K562 (cell line): ENCODE measurements around the gene C10orf90. TPM values are rescaled to one million over a fixed set of nuclear protein-coding genes. Genes with fewer than 3 reads are reported as not detected.

Experiments used
- ATAC-seq: fragments of 200-7000 bp; cut with Tn5 transposase; 3 replicates; pipeline ENCODE4 v1.9.1; 2020; ENCODE audit warnings: moderate library complexity
- BruUV-seq: library from RNA; stranded (reverse); fragments of 400-500 nt; replicated peaks from 2 replicates; lab custom pipeline; 2021; lab: Mats Ljungman, UMichigan
- CTCF ChIA-PET: fragments of 300-600 bp; formaldehyde crosslinking; extraction: SDS; loops from one replicate; lab custom pipeline; 2021; ENCODE audit warnings: low intra/inter-chr PET ratio; lab: Yijun Ruan, JAX
- POLR2A ChIA-PET: fragments of 300-600, 350-650 bp; sonication (Branson Sonifier 250); formaldehyde crosslinking; extraction: SDS; loops from one replicate; lab custom pipeline; 2021; ENCODE audit warnings: antibody characterized with exemption, inconsistent platforms; lab: Yijun Ruan, JAX
- DNase-seq, 4 experiments: peaks; one replicate each; pipeline versions ENCODE4 v3.0.0 to v3.0.0-alpha.2; 2011 to 2018; ENCODE audit warnings: low spot score in 3 of 4, mixed read lengths in 3 of 4; ENCODE audit errors: extremely low read depth in 1 of 4
- FAIRE-seq: peaks from 2 replicates; lab custom pipeline; 2011; peaks lifted over from hg19 to GRCh38; lab: Jason Lieb, UNC
- H2AFZ ChIP-seq: 2 replicates; pipeline ENCODE4 v1.6.0; 2011; ENCODE audit warnings: low read depth, low read length, control low read depth, inconsistent platforms
- H3K27ac ChIP-seq: fragments of 200-600 bp; 3 replicates; pipeline ENCODE4 v1.8.0; 2011; ENCODE audit warnings: low read depth, mild to moderate bottlenecking, control low read depth, inconsistent platforms, low read length, moderate library complexity, mixed read lengths; ENCODE audit errors: extremely low read depth
- H3K27me3 ChIP-seq, 2 experiments: fragments of 300-600 bp in 1 of 2; 2 replicates in 1 of 2; 3 replicates in 1 of 2; pipeline versions ENCODE4 v1.6.0 to v1.8.0; 2011; ENCODE audit warnings: inconsistent platforms in 2 of 2, low read length in 2 of 2, mild to moderate bottlenecking in 1 of 2, mixed read lengths in 1 of 2, moderate library complexity in 1 of 2; ENCODE audit not compliant: control insufficient read depth in 2 of 2, insufficient read depth in 2 of 2
- H3K36me3 ChIP-seq: fragments of 300-600 bp; 3 replicates; pipeline ENCODE4 v1.8.0; 2011; ENCODE audit warnings: mild to moderate bottlenecking, low read length, inconsistent platforms; ENCODE audit not compliant: control insufficient read depth, insufficient read depth
- H3K4me1 ChIP-seq, 2 experiments: fragments of 200-600 bp in 1 of 2; replicated peaks in 1 of 2; 2 replicates in 1 of 2; 3 replicates in 1 of 2; pipeline versions ENCODE4 v1.5.1 to v1.8.0; 2011; ENCODE audit warnings: inconsistent platforms in 2 of 2, low read length in 2 of 2, mild to moderate bottlenecking in 1 of 2, mixed read lengths in 1 of 2, moderate library complexity in 1 of 2; ENCODE audit not compliant: control insufficient read depth in 2 of 2, insufficient read depth in 2 of 2
- H3K4me2 ChIP-seq: 2 replicates; pipeline ENCODE4 v1.6.1; 2011; ENCODE audit warnings: low read length, control low read depth, inconsistent platforms, mixed read lengths; ENCODE audit not compliant: insufficient read depth
- H3K4me3 ChIP-seq: fragments of 200-600 bp; sonication (generic), shearing (Covaris generic); 2 replicates; pipeline ENCODE4 v1.5.1; 2016; ENCODE audit warnings: control low read depth, inconsistent platforms
- H3K79me2 ChIP-seq: fragments of 200-600 bp; 3 replicates; pipeline ENCODE4 v1.8.0; 2011; ENCODE audit warnings: low read length, inconsistent platforms; ENCODE audit not compliant: control insufficient read depth, insufficient read depth
- H3K9ac ChIP-seq, 2 experiments: 2 replicates each; pipeline versions ENCODE4 v1.6.0 to v1.6.1; 2011; ENCODE audit warnings: low read depth in 2 of 2, low read length in 2 of 2, control low read depth in 1 of 2, inconsistent platforms in 1 of 2, mild to moderate bottlenecking in 1 of 2, mixed read lengths in 1 of 2; ENCODE audit not compliant: insufficient read depth in 1 of 2
- H3K9me1 ChIP-seq: one replicate; pipeline ENCODE4 v1.6.0; 2011; ENCODE audit warnings: inconsistent platforms, mild to moderate bottlenecking, low read length, moderate library complexity; ENCODE audit not compliant: control insufficient read depth, insufficient read depth
- H3K9me3 ChIP-seq: replicated peaks from 2 replicates; pipeline ENCODE4 v1.5.1; 2011; ENCODE audit warnings: low read depth, low read length, inconsistent platforms; ENCODE audit not compliant: control insufficient read depth, insufficient read depth
- H4K20me1 ChIP-seq: replicated peaks from 2 replicates; pipeline ENCODE4 v1.6.1; 2011; ENCODE audit warnings: low read length, inconsistent platforms, mixed read lengths; ENCODE audit not compliant: control insufficient read depth, insufficient read depth
- CHD1 ChIP-seq: fragments of 200-600 bp; sonication (generic); IDR thresholded peaks from one replicate; pipeline ENCODE4 v1.6.1; 2012; ENCODE audit warnings: mild to moderate bottlenecking, moderate library complexity, low read length, inconsistent platforms
- CTCF ChIP-seq, 3 experiments: IDR thresholded peaks in 2 of 3; conservative IDR thresholded peaks in 1 of 3; 2 replicates each; pipeline ENCODE4 v1.5.1; 2011 to 2012; ENCODE audit warnings: low read length in 3 of 3, mild to moderate bottlenecking in 3 of 3, control low read depth in 2 of 3, improper control_type of control experiment in 1 of 3, inconsistent platforms in 1 of 3, low read depth in 1 of 3, mixed read lengths in 1 of 3, moderate library complexity in 1 of 3; ENCODE audit not compliant: insufficient read depth in 2 of 3
- CTCFL ChIP-seq: IDR thresholded peaks from 2 replicates; pipeline ENCODE4 v1.6.1; 2011; ENCODE audit warnings: borderline replicate concordance, low read depth, mild to moderate bottlenecking, moderate library complexity, low read length; ENCODE audit not compliant: insufficient read depth, poor library complexity, severe bottlenecking
- DPF2 ChIP-seq: fragments of 450-650 bp; IDR thresholded peaks from 2 replicates; pipeline ENCODE4 v1.6.1; 2016
- FOXK2 ChIP-seq, 2 experiments: fragments of 450-650 bp; IDR thresholded peaks in 1 of 2; conservative IDR thresholded peaks in 1 of 2; 2 replicates each; pipeline ENCODE4 v1.6.1; 2016; ENCODE audit warnings: low read depth in 2 of 2, mild to moderate bottlenecking in 1 of 2
- IRF9 ChIP-seq: fragments of 450-650 bp; IDR thresholded peaks from 2 replicates; pipeline ENCODE4 v1.6.1; 2016; ENCODE audit warnings: missing biosample characterization, missing genetic modification characterization
- SIX5 ChIP-seq, 2 experiments: IDR thresholded peaks; 2 replicates each; pipeline ENCODE4 v1.6.1; 2011; ENCODE audit warnings: low read length in 2 of 2, borderline replicate concordance in 1 of 2, low read depth in 1 of 2, mild to moderate bottlenecking in 1 of 2, moderate library complexity in 1 of 2; ENCODE audit not compliant: insufficient read depth in 1 of 2
- SMARCC2 ChIP-seq: fragments of 450-650 bp; IDR thresholded peaks from 2 replicates; pipeline ENCODE4 v1.6.1; 2017; ENCODE audit warnings: antibody characterized with exemption, moderate library complexity, mild to moderate bottlenecking, low read depth
- SREBF2 ChIP-seq: sonication (generic); formaldehyde crosslinking; IDR thresholded peaks from 2 replicates; pipeline ENCODE4 v1.4.0; 2020; ENCODE audit warnings: mild to moderate bottlenecking, missing genetic modification reagents
- TFE3 ChIP-seq: fragments of 450-650 bp; formaldehyde crosslinking; IDR thresholded peaks from 2 replicates; pipeline ENCODE4 v1.4.0; 2020; ENCODE audit warnings: mild to moderate bottlenecking, mixed read lengths
- USF2 ChIP-seq: sonication (generic); formaldehyde crosslinking; IDR thresholded peaks from 2 replicates; pipeline ENCODE4 v1.5.0; 2020; ENCODE audit warnings: missing genetic modification reagents
- XRCC5 ChIP-seq: fragments of 200-400 bp; formaldehyde crosslinking; IDR thresholded peaks from 2 replicates; pipeline ENCODE4 v1.6.1; 2017; ENCODE audit warnings: low read depth, mild to moderate bottlenecking, low read length
- ZC3H11A ChIP-seq: IDR thresholded peaks from 2 replicates; pipeline ENCODE4 v1.6.1; 2012; ENCODE audit warnings: low read depth, low read length, improper control_type of control experiment
- ZNF764 ChIP-seq: fragments of 250-450 bp; sonication (Bioruptor Pico); IDR thresholded peaks from 2 replicates; pipeline ENCODE4 v1.4.0; 2020; ENCODE audit warnings: low read depth, mild to moderate bottlenecking, moderate library complexity
- WGBS: fragments of 100-300 bp; shearing (Covaris generic); methylation state at CpG from one replicate; pipeline ENCODE4 v1.1.6; 2016; ENCODE audit warnings: low coverage, mixed read lengths; ENCODE audit not compliant: insufficient coverage; ENCODE audit errors: missing lambda C conversion rate; 5-methylcytosine and 5-hydroxymethylcytosine counted together
- in situ Hi-C: fragments of 300-500 bp; cut with MboI; formaldehyde crosslinking; loops from 4 replicates; pipeline ENCODE4 v1.15.0; 2018; ENCODE audit warnings: inconsistent platforms, mixed read lengths
- intact Hi-C: fragments of 100-400 bp; cut with micrococcal nuclease; formaldehyde crosslinking; loops from 2 replicates; pipeline ENCODE4 v1.14.2; 2022
- polyA plus RNA-seq, 8 experiments: library from polyadenylated mRNA; depleted of rRNA in 4 of 8; stranded (reverse) in 5 of 8; unstranded in 3 of 8; fragments of >200 nt; fragmentation: Nextera tagmentation in 2 of 8; fragmentation: Illumina TruSeq in 1 of 8; extraction: Ambion mirVana in 2 of 8; extraction: Trizol in 1 of 8; gene quantifications; 2 replicates each; pipeline versions ENCODE4 v1.2.1 to v1.2.3, GENCODE V29; 2011 to 2014; ENCODE audit warnings: inconsistent platforms in 1 of 8, missing spikeins in 1 of 8
- total RNA-seq, 7 experiments: library from RNA; depleted of rRNA in 6 of 7; stranded (reverse); fragments of >200 nt in 6 of 7; fragmentation: Illumina TruSeq in 2 of 7; extraction: Trizol in 2 of 7; gene quantifications; 2 replicates each; pipeline versions ENCODE4 v1.2.1 to v1.2.3, GENCODE V29; 2011 to 2021; ENCODE audit warnings: low replicate concordance in 1 of 7

The C10orf90 gene
- total and polyA plus RNA-seq, 9 of the 15 experiments (the other 6 are each of a cell fraction or from before 2014, with no cell fraction given) = not detected

GRCh38 chr10:126561294-126561920 lies 109.1 kb downstream of the C10orf90 start:
- CTCF ChIA-PET = no interaction called here
- H4K20me1 ChIP-seq = no peaks in the 10 kb centered on the region
- WGBS = 2% methylated on average over 10 of the region's 10 CpGs
- TF ChIP-seq USF2 (no peak), SREBF2 (CRISPR knock-in tag) (no peak), IRF9 (tag) (no peak), ZNF764 (CRISPR knock-in tag) (no peak), TFE3 (CRISPR knock-in tag) (no peak), CTCF (IDR thresholded peaks at IDR 0.05 in 2 of 3, conservative IDR thresholded peaks at IDR 0.05 in 1 of 3; ENCODE audit: insufficient read depth in 2 of 3, low read depth in 1 of 3, low read length in 3 of 3) (no peak), DPF2 (no peak), SMARCC2 (no peak), XRCC5 (no peak), SIX5 (IDR thresholded peaks at IDR 0.05; ENCODE audit: borderline replicate concordance in 1 of 2, insufficient read depth in 1 of 2, low read depth in 1 of 2, low read length in 2 of 2) (no peak), CTCFL (no peak), FOXK2 (conservative IDR thresholded peaks at IDR 0.05 in 1 of 2, IDR thresholded peaks at IDR 0.05 in 1 of 2; ENCODE audit: low read depth in 2 of 2) (no peak), ZC3H11A (no peak), CHD1 (no peak)
- TF ChIP-seq, all 486 proteins: peak for 0
- DNase-seq = no peak
- Histone ChIP-seq H3K9me3 (no peaks in the 10 kb centered on the region), H3K9ac (no peak overlapping the region), H3K36me3 (no peaks in the 10 kb centered on the region), H2AFZ (no peak overlapping the region), H3K4me2 (no peak overlapping the region), H3K27me3 (no peaks in the 10 kb centered on the region), H3K79me2 (no peaks in the 10 kb centered on the region), H3K27ac (no peak overlapping the region), H3K4me1 (no peaks in the 10 kb centered on the region), H3K9me1 (no peaks in the 10 kb centered on the region), H3K4me3 (no peak overlapping the region)
- POLR2A ChIA-PET = no interaction called here
- FAIRE-seq = no peak
- no TSS peak for BruUV-seq
- intact Hi-C loops (no loop called here), in situ Hi-C loops (no loop called here)
- no peak for ATAC-seq
